ENCODE data around the gene PEX14. TPM values are rescaled to one million over a fixed set of nuclear protein-coding genes. Genes with fewer than 3 reads are reported as not detected.
"Not testable (repeated sequence)": the region's sequence is repeated elsewhere in the genome, so short reads cannot be mapped to it uniquely, and the experiment has no call there.

Gene PEX14
- total RNA-seq: 15.2 and 15.3 TPM in 2 replicates

DNA sequence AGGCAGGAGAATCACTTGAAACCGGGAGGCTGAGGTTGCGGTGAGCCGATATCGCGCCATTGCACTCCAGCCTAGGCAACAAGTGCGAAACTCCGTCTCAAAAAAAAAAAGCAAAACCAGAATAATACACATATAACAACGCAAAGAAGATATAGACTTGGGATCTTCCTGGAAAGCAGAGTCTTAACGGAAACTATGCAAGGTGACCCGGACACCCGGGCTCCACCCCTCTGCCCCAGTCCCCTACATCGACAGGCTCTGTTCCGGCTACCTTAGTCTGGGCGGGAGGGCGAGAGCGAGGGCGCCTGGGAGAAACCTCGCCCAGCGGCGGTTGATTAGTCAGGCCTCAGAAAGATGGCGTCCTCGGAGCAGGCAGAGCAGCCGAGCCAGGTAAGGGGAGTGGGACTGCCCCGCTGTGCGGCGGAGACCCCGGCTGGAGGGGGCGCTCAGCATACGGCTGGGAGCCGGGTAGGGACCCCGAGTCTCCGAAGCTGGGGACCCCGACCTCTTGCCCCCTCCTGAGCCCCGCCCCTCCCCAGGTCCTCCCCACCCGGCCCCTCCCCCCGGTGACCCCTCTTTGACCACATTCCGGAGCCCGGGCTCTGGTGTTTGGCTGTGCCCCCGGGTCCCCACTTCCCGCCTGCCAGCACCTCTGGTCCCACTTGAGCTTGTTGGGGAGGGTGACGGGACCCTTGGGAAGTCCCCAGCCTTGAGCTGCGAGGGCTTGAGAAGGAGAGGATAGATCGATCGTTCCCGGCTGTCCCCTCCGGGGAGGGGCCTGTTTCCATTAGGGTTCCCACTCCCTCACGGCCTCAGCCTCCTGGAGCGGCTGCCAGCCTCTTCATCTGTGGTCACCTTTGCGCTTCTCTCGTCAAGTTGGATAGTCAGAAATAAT is at the start of gene PEX14:
TSS of gene PEX14 (plus strand) at position 338 of the 895 bp plus-strand sequence. CDS start at position 355, 17 bp downstream.
- Histone ChIP-seq H3K27ac (ENCODE audit: low read depth, low read length) (peak within 1 kb of the TSS; percentile 47), H3K79me2 (ENCODE audit: insufficient read depth, low read length) (peaks cover 58% of the 10 kb centered on the region), H3K9me3 (ENCODE audit: low read depth, low read length) (no peaks in the 10 kb centered on the region), H3K36me3 (ENCODE audit: insufficient read depth, low read length) (no peaks in the 10 kb centered on the region), H3K4me1 (ENCODE audit: insufficient read depth, low read length) (peaks cover 10% of the 10 kb centered on the region), H2AFZ (ENCODE audit: low read length) (peak within 1 kb of the TSS; percentile 91), H3K4me2 (ENCODE audit: insufficient read depth, low read length) (peak within 1 kb of the TSS; percentile 94), H4K20me1 (ENCODE audit: insufficient read depth, low read length) (peaks cover 10% of the 10 kb centered on the region), H3K27me3 (ENCODE audit: insufficient read depth, low read length) (no peaks in the 10 kb centered on the region), H3K4me3 (ENCODE audit: insufficient read depth, low read length) (peak within 1 kb of the TSS; percentile 94)
- DNase-seq (ENCODE audit: insufficient read length, low spot score, missing footprints): peak; percentile 97
- no peak for TF ChIP-seq CTCF (IDR thresholded peaks at IDR 0.05; ENCODE audit: extremely low read depth, low read depth, low read length)

- not testable (repeated sequence) for H3K36me3 ChIP-seq (ENCODE audit: insufficient read depth, low read length); H3K9me3 ChIP-seq (ENCODE audit: low read depth, low read length); H3K79me2 ChIP-seq (ENCODE audit: insufficient read depth, low read length); H3K27me3 ChIP-seq (ENCODE audit: insufficient read depth, low read length); H3K4me3 ChIP-seq (ENCODE audit: insufficient read depth, low read length); H3K4me2 ChIP-seq (ENCODE audit: insufficient read depth, low read length); H3K27ac ChIP-seq (ENCODE audit: low read depth, low read length); H2AFZ ChIP-seq (ENCODE audit: low read length); H4K20me1 ChIP-seq (ENCODE audit: insufficient read depth, low read length); H3K4me1 ChIP-seq (ENCODE audit: insufficient read depth, low read length); DNase-seq (ENCODE audit: insufficient read length, low spot score, missing footprints)
Measured at GRCh38 chr1:10425826-10426534, 48.8 kb upstream of the PEX14 start.

- not testable (repeated sequence) for H3K4me3 ChIP-seq (ENCODE audit: insufficient read depth, low read length); H3K9me3 ChIP-seq (ENCODE audit: low read depth, low read length); H4K20me1 ChIP-seq (ENCODE audit: insufficient read depth, low read length); H3K4me2 ChIP-seq (ENCODE audit: insufficient read depth, low read length); H3K36me3 ChIP-seq (ENCODE audit: insufficient read depth, low read length); H2AFZ ChIP-seq (ENCODE audit: low read length); H3K27me3 ChIP-seq (ENCODE audit: insufficient read depth, low read length); H3K79me2 ChIP-seq (ENCODE audit: insufficient read depth, low read length); DNase-seq (ENCODE audit: insufficient read length, low spot score, missing footprints); H3K27ac ChIP-seq (ENCODE audit: low read depth, low read length)
- peaks cover 12% of the 10 kb centered on the region for H3K4me1 ChIP-seq (ENCODE audit: insufficient read depth, low read length)
Measured at GRCh38 chr1:10426535-10426848, 48.3 kb upstream of the PEX14 start.

- Histone ChIP-seq H3K4me3 (ENCODE audit: insufficient read depth, low read length) (no peak overlapping the region), H3K79me2 (ENCODE audit: insufficient read depth, low read length) (peaks cover 21% of the 10 kb centered on the region), H2AFZ (ENCODE audit: low read length) (no peak overlapping the region), H3K9me3 (ENCODE audit: low read depth, low read length) (no peaks in the 10 kb centered on the region), H3K27ac (ENCODE audit: low read depth, low read length) (no peak overlapping the region), H3K4me2 (ENCODE audit: insufficient read depth, low read length) (no peak overlapping the region), H3K4me1 (ENCODE audit: insufficient read depth, low read length) (peaks cover 15% of the 10 kb centered on the region), H4K20me1 (ENCODE audit: insufficient read depth, low read length) (no peaks in the 10 kb centered on the region), H3K27me3 (ENCODE audit: insufficient read depth, low read length) (no peaks in the 10 kb centered on the region), H3K36me3 (ENCODE audit: insufficient read depth, low read length) (no peaks in the 10 kb centered on the region)
- no peak for TF ChIP-seq CTCF (IDR thresholded peaks at IDR 0.05; ENCODE audit: extremely low read depth, low read depth, low read length)
- no peak for DNase-seq (ENCODE audit: insufficient read length, low spot score, missing footprints)
Measured at GRCh38 chr1:10428984-10429383, 45.8 kb upstream of the PEX14 start.

All from osteoblast (primary cell).